GM19438 (cell line): ENCODE data around the gene GAK.

ENCODE experiments used
- ATAC-seq: cut with Tn5 transposase; IDR thresholded peaks from one replicate; pipeline ENCODE4 v1.9.1; 2021; ENCODE audit warnings: low read depth; ENCODE audit not compliant: unreplicated experiment

The GAK gene

DNA sequence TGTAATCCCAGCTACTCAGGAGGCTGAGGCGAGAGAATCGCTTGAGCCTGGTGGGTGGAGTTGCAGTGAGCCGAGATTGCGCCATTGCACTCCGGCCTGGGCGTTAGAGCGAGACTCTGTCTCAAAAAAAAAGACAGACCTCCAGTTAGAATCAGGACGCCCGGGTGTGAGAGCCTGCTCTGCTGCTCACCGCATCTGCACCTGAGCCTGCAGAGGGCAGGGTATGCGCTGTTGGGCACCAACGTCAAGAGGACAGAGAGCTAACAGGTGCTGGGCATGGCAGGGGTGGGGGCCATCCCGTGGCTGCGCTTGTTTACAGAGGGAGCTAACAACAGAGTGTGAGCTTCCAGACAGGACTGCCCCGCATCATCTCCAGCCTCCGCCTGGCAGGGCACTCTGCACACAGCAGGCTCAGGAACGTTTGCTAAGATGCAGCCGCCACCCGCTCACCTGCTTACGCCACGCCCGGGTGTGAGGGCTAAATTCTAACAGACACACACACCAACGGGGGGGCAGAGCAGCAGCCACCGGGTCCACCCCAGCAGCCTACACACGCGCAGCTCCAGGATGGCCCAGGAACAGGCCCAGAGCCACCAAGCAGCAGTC is 56.2 kb downstream of the GAK start:
- no peak for ATAC-seq

- no peak for ATAC-seq
Measured at GRCh38 chr4:874971-875817, 56.9 kb downstream of the GAK start.

DNA sequence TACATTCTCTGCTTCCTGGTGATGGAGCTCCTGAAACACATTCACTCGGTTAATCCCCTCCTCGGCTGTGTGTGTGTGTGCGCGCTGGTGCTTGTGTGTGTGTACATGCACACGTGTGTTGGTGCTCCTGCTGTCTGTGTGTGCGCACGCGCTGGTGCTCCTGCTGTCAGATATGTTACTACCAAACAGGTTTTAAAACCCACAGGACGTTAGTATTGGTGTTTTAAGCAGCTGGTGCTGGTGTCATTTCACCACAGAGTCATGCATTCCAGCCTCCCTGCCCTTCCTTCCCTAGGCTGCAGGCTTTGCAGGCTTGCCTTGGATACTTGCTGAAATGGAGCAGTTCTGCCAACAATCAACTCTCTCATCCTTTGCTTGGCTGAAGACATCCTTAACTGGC is 58.1 kb downstream of the GAK start:
- no peak for ATAC-seq

- ATAC-seq: no peak
Measured at GRCh38 chr4:872241-872981, 59.7 kb downstream of the GAK start.

DNA sequence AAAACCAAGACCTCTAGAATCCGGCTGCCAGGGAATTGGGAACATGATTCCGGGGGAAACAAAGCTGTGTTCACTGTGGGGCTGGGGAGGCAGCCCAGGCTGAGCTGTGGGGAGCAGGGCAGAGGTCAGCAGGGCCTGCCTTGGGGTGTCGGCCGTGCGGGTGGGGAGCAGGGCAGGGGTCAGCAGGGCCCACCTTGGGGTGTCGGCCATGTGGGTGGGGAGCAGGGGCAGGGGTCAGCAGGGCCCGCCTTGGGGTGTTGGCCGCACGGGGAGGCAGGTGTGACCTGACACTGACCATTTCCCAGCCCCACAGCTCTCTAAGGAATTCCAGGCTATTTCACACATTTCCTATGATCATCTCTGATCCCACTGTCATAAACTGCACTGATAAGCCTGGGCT is 60.6 kb downstream of the GAK start:
- no peak for ATAC-seq

- ATAC-seq: no peak
Measured at GRCh38 chr4:870951-871350, 61.2 kb downstream of the GAK start.

DNA sequence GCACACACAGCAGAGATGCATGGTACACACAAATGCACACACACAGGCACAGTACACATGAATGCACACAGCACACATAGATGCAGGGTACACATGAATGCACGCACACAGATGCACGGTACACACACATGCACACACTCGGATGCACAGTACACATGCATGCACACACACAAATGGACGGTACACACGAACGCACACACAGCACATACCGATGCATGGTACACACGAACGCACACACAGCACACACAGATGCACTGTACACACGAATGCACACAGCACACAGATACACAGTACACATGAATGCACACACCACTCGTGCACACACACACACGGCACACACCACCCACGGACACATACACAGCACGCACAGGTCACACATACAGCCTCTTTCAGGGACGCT is 62.3 kb downstream of the GAK start:
- ATAC-seq: no peak

GRCh38 chr4:868421-868820 is 63.7 kb downstream of the GAK start:
- ATAC-seq: no peak

GRCh38 chr4:867526-868250 is 64.4 kb downstream of the GAK start:
- no peak for ATAC-seq

GRCh38 chr4:866761-867390 is 65.2 kb downstream of the GAK start:
- no peak for ATAC-seq

DNA sequence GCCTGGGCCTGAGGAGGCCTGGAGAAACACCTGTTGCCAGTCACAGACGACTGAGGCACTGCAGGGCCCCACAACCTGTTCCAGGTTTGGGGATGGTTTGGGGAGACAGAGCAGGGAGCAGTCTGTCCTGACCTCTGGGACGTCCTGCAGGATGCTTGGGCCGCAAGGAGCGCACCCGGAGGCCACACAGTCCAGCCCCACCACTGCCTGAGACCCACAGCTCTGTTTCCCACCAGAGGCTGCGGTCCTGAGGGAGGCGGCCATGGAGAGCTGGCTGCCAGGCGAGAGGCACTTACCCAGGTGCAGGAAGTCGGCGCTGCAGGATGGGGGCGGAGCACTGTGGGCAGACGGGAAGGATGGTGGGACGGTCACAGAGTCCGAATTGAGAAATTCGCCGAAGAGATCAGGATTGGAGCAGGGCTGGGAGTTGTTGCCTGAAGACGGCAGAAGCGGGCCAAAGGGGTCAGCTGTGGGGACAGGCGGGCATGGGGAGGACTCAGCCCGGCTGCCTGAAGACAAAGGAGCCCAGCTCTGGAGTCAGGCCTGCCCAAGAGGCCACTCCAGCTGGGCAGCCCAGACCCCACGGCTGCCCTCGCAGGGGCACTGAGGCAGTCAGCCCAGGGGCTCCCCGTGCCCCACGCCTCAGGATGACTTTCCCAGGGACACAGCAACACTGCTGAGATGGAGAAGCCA is 65.9 kb downstream of the GAK start:
- no peak for ATAC-seq

GRCh38 chr4:865572-865971 is 66.5 kb downstream of the GAK start:
- no peak for ATAC-seq

- no peak for ATAC-seq
Measured at GRCh38 chr4:865121-865465, 67.0 kb downstream of the GAK start.

DNA sequence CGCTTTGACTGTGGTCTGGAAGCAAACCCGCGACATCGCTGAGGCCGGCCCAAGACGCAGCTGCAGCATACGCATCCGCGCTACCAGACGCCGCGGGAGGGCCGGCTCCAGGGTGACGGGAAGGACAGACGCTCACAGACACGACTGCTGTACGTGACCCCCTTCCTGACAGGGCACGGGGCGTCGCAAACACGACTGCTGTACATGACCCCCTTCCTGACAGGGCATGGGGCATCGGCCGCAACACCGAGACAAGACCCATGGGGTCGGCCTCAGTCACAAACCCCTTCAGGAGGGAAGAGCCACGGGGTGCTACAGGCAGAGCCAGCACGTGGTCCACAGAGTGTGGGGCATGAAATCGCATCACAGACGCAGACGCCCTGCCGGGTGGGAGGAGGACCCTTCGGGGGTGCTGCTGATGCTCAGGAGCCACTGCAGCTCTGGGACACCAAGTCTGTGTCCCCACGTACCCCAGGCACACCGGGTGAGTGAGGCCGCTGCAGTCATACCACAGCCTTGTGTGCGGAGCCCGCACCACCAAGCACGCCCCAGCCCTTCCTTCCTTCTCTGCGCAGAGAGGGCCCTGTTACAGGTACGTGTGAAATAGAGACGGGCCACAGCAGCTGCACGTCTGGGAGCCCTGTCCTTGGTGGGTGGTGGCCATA is 67.5 kb downstream of the GAK start:
- no peak for ATAC-seq

DNA sequence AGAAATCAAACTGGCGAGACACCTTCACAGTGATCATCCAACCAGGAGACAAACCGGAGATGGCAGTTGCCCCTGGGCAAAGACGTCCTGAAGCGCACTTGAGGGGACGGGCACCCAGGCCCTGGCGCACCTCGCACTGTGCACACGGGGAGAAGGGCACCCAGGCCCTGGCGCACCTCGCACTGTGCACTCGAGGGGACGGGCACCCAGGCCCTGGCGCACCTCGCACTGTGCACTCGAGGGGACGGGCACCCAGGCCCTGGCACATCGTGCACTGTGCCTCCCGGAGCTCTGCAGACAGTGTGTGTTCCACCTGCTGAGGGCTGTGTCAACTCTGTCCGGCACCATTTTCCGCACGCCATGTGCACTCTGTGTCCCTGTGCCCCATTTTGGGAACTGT is 71.6 kb downstream of the GAK start:
- no peak for ATAC-seq

DNA sequence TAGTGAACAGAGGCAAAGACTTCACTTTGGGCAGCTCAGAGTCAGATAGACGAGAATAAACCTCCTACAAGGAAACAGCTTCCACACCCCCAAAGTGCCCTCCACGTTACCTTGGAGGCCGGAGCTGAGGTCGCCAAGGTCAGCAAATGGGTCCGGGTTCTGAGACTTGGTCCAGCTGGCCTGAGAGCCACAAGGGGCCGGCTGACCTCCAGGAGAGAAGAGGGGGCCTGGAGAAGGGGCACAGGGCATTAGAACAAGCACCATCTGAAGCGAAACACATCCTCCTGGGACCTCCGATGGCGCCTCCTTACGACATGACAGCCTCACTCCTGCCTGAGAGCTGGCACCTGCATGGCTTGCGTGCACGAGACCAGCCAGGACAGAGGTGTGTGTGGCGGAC is 72.6 kb downstream of the GAK start:
- no peak for ATAC-seq

DNA sequence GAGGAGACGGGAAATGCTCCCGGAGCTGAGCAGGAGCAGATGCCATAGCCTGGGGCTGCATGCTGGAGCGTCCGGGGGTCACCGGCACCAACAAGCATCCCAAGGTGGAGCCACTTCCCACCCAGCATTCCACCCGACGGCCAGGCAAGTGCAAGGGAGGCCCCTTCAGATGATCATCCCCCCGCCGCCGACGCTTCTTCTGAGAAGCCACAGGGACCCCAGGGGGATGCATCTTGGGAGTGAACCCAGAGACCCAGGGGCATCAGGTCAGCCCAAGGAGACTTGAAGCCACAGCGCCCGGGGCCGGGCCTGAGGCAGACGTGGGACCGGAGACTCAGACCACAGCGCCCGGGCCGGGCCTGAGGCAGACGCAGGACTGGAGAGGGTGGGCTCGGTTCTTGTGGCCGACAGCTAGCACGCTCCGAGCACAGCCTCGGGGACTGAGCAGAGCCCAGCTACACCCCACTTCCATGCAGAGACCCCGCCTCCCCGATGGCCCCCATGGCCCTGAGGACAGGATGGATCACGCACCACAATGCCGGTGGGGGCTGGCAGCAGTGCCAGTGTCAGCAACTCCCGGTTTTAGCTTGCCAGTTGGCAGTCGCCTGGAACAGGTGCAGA is 73.2 kb downstream of the GAK start:
- no peak for ATAC-seq

DNA sequence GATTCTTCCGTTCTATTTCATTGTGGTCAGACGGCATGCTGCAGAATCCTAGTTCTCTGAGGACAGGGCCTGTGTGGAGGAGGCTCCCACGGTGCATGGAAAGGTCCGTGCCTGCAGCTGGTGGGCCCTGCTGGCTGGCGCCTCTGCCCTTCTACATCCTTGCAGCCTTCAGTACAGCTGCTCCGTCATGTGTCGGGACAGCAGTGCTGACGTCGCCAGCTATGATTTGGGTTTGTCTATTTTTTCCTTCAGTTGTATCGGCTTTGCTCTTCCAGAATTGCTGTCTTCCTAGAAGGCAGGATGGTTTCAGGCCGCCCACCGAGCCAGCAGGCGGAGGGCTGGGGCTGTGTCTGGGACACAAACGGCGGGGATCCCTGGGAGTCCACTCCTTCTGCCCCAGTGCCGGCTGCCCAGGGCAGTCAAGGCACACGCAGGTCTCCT is 74.1 kb downstream of the GAK start:
- ATAC-seq: no peak

DNA sequence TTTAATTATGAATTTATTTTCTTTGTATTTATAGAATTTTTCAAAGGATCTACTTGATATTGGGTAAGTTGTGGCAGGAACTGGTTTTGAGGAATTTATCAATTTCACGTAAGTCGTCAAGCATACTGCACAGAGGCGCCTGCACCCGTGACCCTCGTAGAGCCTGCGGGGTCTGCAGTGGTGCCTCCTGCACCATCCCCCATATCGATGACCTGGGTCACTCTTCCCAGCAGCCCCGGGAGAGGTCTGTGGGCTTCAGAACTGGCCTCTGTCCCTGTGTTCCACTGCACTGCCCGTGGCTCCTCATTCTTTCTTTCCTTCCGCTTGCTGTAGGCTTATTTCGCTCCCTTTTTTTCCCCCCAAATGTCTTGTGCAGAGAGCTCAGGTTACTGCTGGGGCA is 74.7 kb downstream of the GAK start:
- no peak for ATAC-seq
